ENCODE data around the gene NBPF15.
"Not testable (repeated sequence)": the region's sequence is repeated elsewhere in the genome, so short reads cannot be mapped to it uniquely, and the experiment has no call there.

The NBPF15 gene, protein sequence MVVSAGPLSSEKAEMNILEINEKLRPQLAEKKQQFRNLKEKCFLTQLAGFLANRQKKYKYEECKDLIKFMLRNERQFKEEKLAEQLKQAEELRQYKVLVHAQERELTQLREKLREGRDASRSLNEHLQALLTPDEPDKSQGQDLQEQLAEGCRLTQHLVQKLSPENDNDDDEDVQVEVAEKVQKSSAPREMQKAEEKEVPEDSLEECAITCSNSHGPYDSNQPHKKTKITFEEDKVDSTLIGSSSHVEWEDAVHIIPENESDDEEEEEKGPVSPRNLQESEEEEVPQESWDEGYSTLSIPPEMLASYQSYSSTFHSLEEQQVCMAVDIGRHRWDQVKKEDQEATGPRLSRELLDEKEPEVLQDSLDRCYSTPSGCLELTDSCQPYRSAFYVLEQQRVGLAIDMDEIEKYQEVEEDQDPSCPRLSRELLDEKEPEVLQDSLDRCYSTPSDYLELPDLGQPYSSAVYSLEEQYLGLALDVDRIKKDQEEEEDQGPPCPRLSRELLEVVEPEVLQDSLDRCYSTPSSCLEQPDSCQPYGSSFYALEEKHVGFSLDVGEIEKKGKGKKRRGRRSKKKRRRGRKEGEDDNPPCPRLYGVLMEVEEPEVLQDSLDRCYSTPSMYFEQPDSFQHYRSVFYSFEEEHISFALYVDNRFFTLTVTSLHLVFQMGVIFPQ

GRCh38 chr1:144461136-144461759, at the start of gene NBPF15:
TSS of gene NBPF15 (minus strand) at chr1:144461669. CDS start at chr1:144440003, 21,666 bp downstream.
- Histone ChIP-seq H3K27ac (ENCODE audit: low read length) (peak within 1 kb of the TSS; percentile 37), H3K4me3 (ENCODE audit: low read length) (peak within 1 kb of the TSS; percentile 77), H2AFZ (ENCODE audit: low read depth, low read length) (peak within 1 kb of the TSS; percentile 67; the same call in 1 of the 2 replicates), H3K4me2 (ENCODE audit: low read length) (peak within 1 kb of the TSS; percentile 56), H3K9ac (ENCODE audit: low read length) (peak within 1 kb of the TSS; percentile 75)
- H3K79me2 ChIP-seq (ENCODE audit: low read length); H3K36me3 ChIP-seq (replicated peaks; ENCODE audit: low read depth, low read length); H3K4me1 ChIP-seq (ENCODE audit: low read length); H3K9me3 ChIP-seq (ENCODE audit: insufficient read depth, low read length); H3K27me3 ChIP-seq (ENCODE audit: low read depth, low read length); H4K20me1 ChIP-seq (ENCODE audit: insufficient read depth, low read length): not testable (repeated sequence)

GRCh38 chr1:144496429-144496828, 35.0 kb upstream of the NBPF15 start:
- not testable (repeated sequence) for H3K4me3 ChIP-seq (ENCODE audit: low read length); H3K4me1 ChIP-seq (ENCODE audit: low read length); H3K4me2 ChIP-seq (ENCODE audit: low read length); H3K9me3 ChIP-seq (ENCODE audit: insufficient read depth, low read length); H4K20me1 ChIP-seq (ENCODE audit: insufficient read depth, low read length); H3K36me3 ChIP-seq (replicated peaks; ENCODE audit: low read depth, low read length); H3K27ac ChIP-seq (ENCODE audit: low read length); H3K79me2 ChIP-seq (ENCODE audit: low read length); H3K27me3 ChIP-seq (ENCODE audit: low read depth, low read length); H3K9ac ChIP-seq (ENCODE audit: low read length); H2AFZ ChIP-seq (ENCODE audit: low read depth, low read length)

DNA sequence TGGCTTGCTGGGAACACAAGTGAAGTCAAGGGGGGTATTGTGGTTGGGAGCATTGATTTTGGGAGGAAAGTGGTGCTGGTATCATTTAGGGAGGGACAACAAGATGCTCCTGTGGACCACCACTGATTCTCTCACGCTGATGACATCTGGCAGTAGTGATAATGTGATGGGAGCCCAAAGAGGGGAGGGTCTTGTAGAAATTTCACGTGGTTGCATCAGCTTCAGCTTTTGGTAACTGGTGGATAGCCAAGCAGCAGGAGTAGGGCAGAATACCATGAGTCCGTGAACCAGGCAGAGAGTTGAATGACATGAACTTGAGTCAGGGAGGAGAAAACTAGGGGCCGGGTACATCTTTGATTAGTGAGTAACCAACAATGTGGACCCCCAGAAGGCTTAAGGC, 32.7 kb upstream of the NBPF15 start:
- H3K27me3 ChIP-seq (ENCODE audit: low read depth, low read length); H3K4me3 ChIP-seq (ENCODE audit: low read length); H2AFZ ChIP-seq (ENCODE audit: low read depth, low read length); H3K4me2 ChIP-seq (ENCODE audit: low read length); H3K9me3 ChIP-seq (ENCODE audit: insufficient read depth, low read length); H3K36me3 ChIP-seq (replicated peaks; ENCODE audit: low read depth, low read length); H3K27ac ChIP-seq (ENCODE audit: low read length); H4K20me1 ChIP-seq (ENCODE audit: insufficient read depth, low read length); H3K9ac ChIP-seq (ENCODE audit: low read length); H3K79me2 ChIP-seq (ENCODE audit: low read length); H3K4me1 ChIP-seq (ENCODE audit: low read length): not testable (repeated sequence)

- H3K27me3 ChIP-seq (ENCODE audit: low read depth, low read length); H4K20me1 ChIP-seq (ENCODE audit: insufficient read depth, low read length); H3K79me2 ChIP-seq (ENCODE audit: low read length); H3K4me3 ChIP-seq (ENCODE audit: low read length); H3K4me2 ChIP-seq (ENCODE audit: low read length); H3K9ac ChIP-seq (ENCODE audit: low read length); H3K36me3 ChIP-seq (replicated peaks; ENCODE audit: low read depth, low read length); H3K27ac ChIP-seq (ENCODE audit: low read length); H3K9me3 ChIP-seq (ENCODE audit: insufficient read depth, low read length); H3K4me1 ChIP-seq (ENCODE audit: low read length); H2AFZ ChIP-seq (ENCODE audit: low read depth, low read length): not testable (repeated sequence)
These were observed 28.9 kb upstream of the NBPF15 start for GRCh38 chr1:144490394-144490793.

- H2AFZ ChIP-seq (ENCODE audit: low read depth, low read length); H3K9ac ChIP-seq (ENCODE audit: low read length); H3K79me2 ChIP-seq (ENCODE audit: low read length); H3K4me1 ChIP-seq (ENCODE audit: low read length); H3K9me3 ChIP-seq (ENCODE audit: insufficient read depth, low read length); H3K36me3 ChIP-seq (replicated peaks; ENCODE audit: low read depth, low read length); H3K27me3 ChIP-seq (ENCODE audit: low read depth, low read length); H3K4me2 ChIP-seq (ENCODE audit: low read length); H4K20me1 ChIP-seq (ENCODE audit: insufficient read depth, low read length); H3K27ac ChIP-seq (ENCODE audit: low read length); H3K4me3 ChIP-seq (ENCODE audit: low read length): not testable (repeated sequence)
These were observed 25.5 kb upstream of the NBPF15 start for GRCh38 chr1:144487002-144487401.

GRCh38 chr1:144485048-144485993, 23.9 kb upstream of the NBPF15 start:
- H3K36me3 ChIP-seq (replicated peaks; ENCODE audit: low read depth, low read length); H3K9me3 ChIP-seq (ENCODE audit: insufficient read depth, low read length); H3K79me2 ChIP-seq (ENCODE audit: low read length); H2AFZ ChIP-seq (ENCODE audit: low read depth, low read length); H3K9ac ChIP-seq (ENCODE audit: low read length); H3K27me3 ChIP-seq (ENCODE audit: low read depth, low read length); H4K20me1 ChIP-seq (ENCODE audit: insufficient read depth, low read length); H3K27ac ChIP-seq (ENCODE audit: low read length); H3K4me3 ChIP-seq (ENCODE audit: low read length); H3K4me1 ChIP-seq (ENCODE audit: low read length): not testable (repeated sequence)
- peak overlapping the region; percentile 34; the same call in 1 of the 2 replicates for H3K4me2 ChIP-seq (ENCODE audit: low read length)

- not testable (repeated sequence) for H4K20me1 ChIP-seq (ENCODE audit: insufficient read depth, low read length); H3K79me2 ChIP-seq (ENCODE audit: low read length); H3K36me3 ChIP-seq (replicated peaks; ENCODE audit: low read depth, low read length); H3K27ac ChIP-seq (ENCODE audit: low read length); H3K9ac ChIP-seq (ENCODE audit: low read length); H3K4me1 ChIP-seq (ENCODE audit: low read length); H3K4me2 ChIP-seq (ENCODE audit: low read length); H2AFZ ChIP-seq (ENCODE audit: low read depth, low read length); H3K27me3 ChIP-seq (ENCODE audit: low read depth, low read length); H3K9me3 ChIP-seq (ENCODE audit: insufficient read depth, low read length); H3K4me3 ChIP-seq (ENCODE audit: low read length)
These were observed 12.4 kb upstream of the NBPF15 start for GRCh38 chr1:144473897-144474296.

DNA sequence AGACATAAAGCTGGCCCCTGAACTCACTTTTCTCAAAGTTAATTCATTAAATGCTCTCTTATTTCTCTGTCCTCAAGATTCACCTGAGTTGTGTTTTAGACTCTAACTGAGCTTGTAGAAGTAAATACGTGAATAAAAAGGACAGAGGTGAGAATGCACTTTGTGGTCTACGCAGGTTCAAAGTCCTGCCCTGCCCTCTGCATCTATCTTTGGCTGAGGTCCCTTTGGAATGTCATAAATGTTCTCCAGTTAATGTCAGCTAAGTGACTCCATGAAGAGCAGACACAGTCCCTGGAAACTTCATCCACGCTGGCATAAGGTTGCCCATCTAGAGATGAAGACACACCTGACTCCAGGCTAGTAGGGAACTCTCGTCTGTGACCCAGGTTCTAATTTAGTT, 10.0 kb upstream of the NBPF15 start:
- H3K27me3 ChIP-seq (ENCODE audit: low read depth, low read length); H3K4me1 ChIP-seq (ENCODE audit: low read length); H3K27ac ChIP-seq (ENCODE audit: low read length); H3K4me3 ChIP-seq (ENCODE audit: low read length); H3K9ac ChIP-seq (ENCODE audit: low read length); H4K20me1 ChIP-seq (ENCODE audit: insufficient read depth, low read length); H2AFZ ChIP-seq (ENCODE audit: low read depth, low read length); H3K4me2 ChIP-seq (ENCODE audit: low read length); H3K9me3 ChIP-seq (ENCODE audit: insufficient read depth, low read length); H3K36me3 ChIP-seq (replicated peaks; ENCODE audit: low read depth, low read length); H3K79me2 ChIP-seq (ENCODE audit: low read length): not testable (repeated sequence)

- not testable (repeated sequence) for H3K79me2 ChIP-seq (ENCODE audit: low read length); H3K9ac ChIP-seq (ENCODE audit: low read length); H3K36me3 ChIP-seq (replicated peaks; ENCODE audit: low read depth, low read length); H4K20me1 ChIP-seq (ENCODE audit: insufficient read depth, low read length); H2AFZ ChIP-seq (ENCODE audit: low read depth, low read length); H3K27ac ChIP-seq (ENCODE audit: low read length); H3K9me3 ChIP-seq (ENCODE audit: insufficient read depth, low read length); H3K27me3 ChIP-seq (ENCODE audit: low read depth, low read length); H3K4me1 ChIP-seq (ENCODE audit: low read length)
- peak overlapping the region; percentile 31; the same call in 1 of the 2 replicates for H3K4me2 ChIP-seq (ENCODE audit: low read length)
- H3K4me3 ChIP-seq (ENCODE audit: low read length): peak overlapping the region; percentile 77
These were observed 309 bp upstream of the NBPF15 start for GRCh38 chr1:144461778-144462177.

All from OCI-LY3 (cell line).